ENCODE measurements around the gene ZNF410. TPM values are rescaled to one million over a fixed set of nuclear protein-coding genes. Genes with fewer than 3 reads are reported as not detected.

ZNF410 gene
- total RNA-seq, 2 experiments from 2014 or later: 49.3 to 51.7 TPM

GRCh38 chr14:73976125-73976524 is 89.5 kb downstream of the ZNF410 start:
- H3K27ac Mint-ChIP-seq: no peak overlapping the region
- no peaks in the 10 kb centered on the region for H3K27me3 Mint-ChIP-seq
- peaks cover 11% of the 10 kb centered on the region for H3K36me3 Mint-ChIP-seq (ENCODE audit: low read depth)
- ChIA-PET POLR2A (no interaction called here), CTCF (interaction anchor here (0.6 kb wide), 1 partner anchor 74 kb away, joined by 3 read pairs; no protein-coding TSS in a partner anchor)
- DNase-seq: no peak
- H3K4me1 Mint-ChIP-seq: no peaks in the 10 kb centered on the region
- H3K4me3 Mint-ChIP-seq: no peak overlapping the region
- H3K9me3 Mint-ChIP-seq: no peaks in the 10 kb centered on the region

GRCh38 chr14:73977896-73978295 is 91.2 kb downstream of the ZNF410 start:
- Mint-ChIP-seq H3K4me3 (no peak overlapping the region), H3K9me3 (no peaks in the 10 kb centered on the region), H3K27ac (no peak overlapping the region), H3K36me3 (ENCODE audit: low read depth) (peaks cover 7% of the 10 kb centered on the region), H3K27me3 (no peaks in the 10 kb centered on the region), H3K4me1 (no peaks in the 10 kb centered on the region)
- DNase-seq: no peak
- ChIA-PET CTCF (interaction anchor here (0.6 kb wide), 1 partner anchor 44 kb away, joined by 3 read pairs; no protein-coding TSS in a partner anchor), POLR2A (interaction anchor here (0.7 kb wide), 1 partner anchor 177 kb away, joined by 13 read pairs; no protein-coding TSS in a partner anchor)

Other genes starting within 250 kb of the ZNF410 start
- gene DNAL1, start 241.9 kb upstream of the ZNF410 start, total RNA-seq: 1 to 10 TPM; 5.0 to 7.7 TPM
- gene PNMA1, start 172.5 kb upstream of the ZNF410 start, total RNA-seq: 10 to 100 TPM; 23.3 to 25.9 TPM
- 1 to 10 TPM; 2.1 to 2.2 TPM for gene PTGR2, start 35.0 kb upstream of the ZNF410 start, total RNA-seq
- 1 to 10 TPM; 1.9 to 2.0 TPM for gene FAM161B, start 63.2 kb downstream of the ZNF410 start, total RNA-seq
- gene COQ6, start 63.4 kb downstream of the ZNF410 start, total RNA-seq: 10 to 100 TPM; 18.9 TPM
- 10 to 100 TPM in 1 of 2 experiments, 1 to 10 TPM in 1; 9.7 to 13.1 TPM for gene ENTPD5, start 132.4 kb downstream of the ZNF410 start, total RNA-seq
- 1 to 10 TPM; 1.4 to 1.7 TPM for gene BBOF1, start 132.5 kb downstream of the ZNF410 start, total RNA-seq
- 10 to 100 TPM; 13.7 to 19.1 TPM for gene ALDH6A1, start 197.6 kb downstream of the ZNF410 start, total RNA-seq
- gene LIN52, start 198.1 kb downstream of the ZNF410 start, total RNA-seq: 10 to 100 TPM; 13.0 to 14.7 TPM